Measurements from ENCODE around the gene STUB1.

Gene STUB1

GRCh38 chr16:714558-715476 is 34.6 kb downstream of the STUB1 start, which contains the start of gene METRN:
Gene METRN (plus strand): TSS chr16:715118. CDS start chr16:715290, 172 bp downstream.
- peak; percentile 90 for DNase-seq

GRCh38 chr16:715477-716199 is 35.4 kb downstream of the STUB1 start:
- no peak for DNase-seq

GRCh38 chr16:716200-716568 is 36.0 kb downstream of the STUB1 start:
- DNase-seq = no peak

GRCh38 chr16:716768-717325 is 36.6 kb downstream of the STUB1 start:
- no peak for DNase-seq

- no peak for DNase-seq
These were observed 37.4 kb downstream of the STUB1 start for GRCh38 chr16:717450-718245.

GRCh38 chr16:718389-718788 is 38.2 kb downstream of the STUB1 start:
- no peak for DNase-seq

- DNase-seq = no peak
These were observed 38.7 kb downstream of the STUB1 start for GRCh38 chr16:718922-719321.

- DNase-seq = no peak
These were observed 39.7 kb downstream of the STUB1 start for GRCh38 chr16:719815-720446.

- DNase-seq = peak; percentile 51
These were observed 40.3 kb downstream of the STUB1 start for GRCh38 chr16:720447-720989.

GRCh38 chr16:720990-721764 is 41.0 kb downstream of the STUB1 start, which contains the start of gene ANTKMT:
Gene ANTKMT (plus strand): TSS chr16:721146. CDS start chr16:721275, 129 bp downstream.
- peak; percentile 69 for DNase-seq

GRCh38 chr16:721765-722540 is 41.7 kb downstream of the STUB1 start:
- no peak for DNase-seq

- no peak for DNase-seq
These were observed 42.8 kb downstream of the STUB1 start for GRCh38 chr16:722835-723633.

GRCh38 chr16:723695-724094 is 43.5 kb downstream of the STUB1 start:
- DNase-seq = no peak

- DNase-seq = no peak
These were observed 44.2 kb downstream of the STUB1 start for GRCh38 chr16:724188-725040.

- no peak for DNase-seq
These were observed 44.8 kb downstream of the STUB1 start for GRCh38 chr16:725041-725376.

- DNase-seq = no peak
These were observed 45.4 kb downstream of the STUB1 start for GRCh38 chr16:725463-726187.

- no peak for DNase-seq
These were observed 45.9 kb downstream of the STUB1 start for GRCh38 chr16:726188-726437.
